Measurements from ENCODE around the gene AHCYL2.

- TF ChIP-seq CTCF (IDR thresholded peaks at IDR 0.05; ENCODE audit: insufficient read depth, low read length, poor library complexity, severe bottlenecking) (no peak), EZH2phosphoT487 (conservative IDR thresholded peaks at IDR 0.05; ENCODE audit: low read length) (no peak)
Observed at GRCh38 chr7:129203050-129203741, 21.6 kb upstream of the AHCYL2 start.

Measured in SU-DHL-6 (cell line).